ENCODE data around the gene TMEM62. TPM values are rescaled to one million over a fixed set of nuclear protein-coding genes. Genes with fewer than 3 reads are reported as not detected.

Gene TMEM62
- total and polyA plus RNA-seq, 2 of the 8 experiments (the other 6 are each of a cell fraction or from before 2014, with no cell fraction given), result 2.0 to 4.0 TPM

DNA sequence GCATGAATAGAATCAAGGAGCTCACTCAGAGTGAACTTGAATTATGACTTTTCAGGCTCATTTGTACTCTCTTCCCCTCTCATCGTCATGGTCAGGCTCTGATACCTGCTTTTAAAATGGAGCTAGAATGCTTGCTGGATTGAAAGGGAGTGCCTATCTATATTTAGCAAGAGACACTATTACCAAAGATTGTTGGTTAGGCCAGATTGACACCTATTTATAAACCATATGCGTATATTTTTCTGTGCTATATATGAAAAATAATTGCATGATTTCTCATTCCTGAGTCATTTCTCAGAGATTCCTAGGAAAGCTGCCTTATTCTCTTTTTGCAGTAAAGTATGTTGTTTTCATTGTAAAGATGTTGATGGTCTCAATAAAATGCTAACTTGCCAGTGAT is 61.4 kb downstream of the TMEM62 start (continued):
- TF ChIP-seq, protein P1, sequence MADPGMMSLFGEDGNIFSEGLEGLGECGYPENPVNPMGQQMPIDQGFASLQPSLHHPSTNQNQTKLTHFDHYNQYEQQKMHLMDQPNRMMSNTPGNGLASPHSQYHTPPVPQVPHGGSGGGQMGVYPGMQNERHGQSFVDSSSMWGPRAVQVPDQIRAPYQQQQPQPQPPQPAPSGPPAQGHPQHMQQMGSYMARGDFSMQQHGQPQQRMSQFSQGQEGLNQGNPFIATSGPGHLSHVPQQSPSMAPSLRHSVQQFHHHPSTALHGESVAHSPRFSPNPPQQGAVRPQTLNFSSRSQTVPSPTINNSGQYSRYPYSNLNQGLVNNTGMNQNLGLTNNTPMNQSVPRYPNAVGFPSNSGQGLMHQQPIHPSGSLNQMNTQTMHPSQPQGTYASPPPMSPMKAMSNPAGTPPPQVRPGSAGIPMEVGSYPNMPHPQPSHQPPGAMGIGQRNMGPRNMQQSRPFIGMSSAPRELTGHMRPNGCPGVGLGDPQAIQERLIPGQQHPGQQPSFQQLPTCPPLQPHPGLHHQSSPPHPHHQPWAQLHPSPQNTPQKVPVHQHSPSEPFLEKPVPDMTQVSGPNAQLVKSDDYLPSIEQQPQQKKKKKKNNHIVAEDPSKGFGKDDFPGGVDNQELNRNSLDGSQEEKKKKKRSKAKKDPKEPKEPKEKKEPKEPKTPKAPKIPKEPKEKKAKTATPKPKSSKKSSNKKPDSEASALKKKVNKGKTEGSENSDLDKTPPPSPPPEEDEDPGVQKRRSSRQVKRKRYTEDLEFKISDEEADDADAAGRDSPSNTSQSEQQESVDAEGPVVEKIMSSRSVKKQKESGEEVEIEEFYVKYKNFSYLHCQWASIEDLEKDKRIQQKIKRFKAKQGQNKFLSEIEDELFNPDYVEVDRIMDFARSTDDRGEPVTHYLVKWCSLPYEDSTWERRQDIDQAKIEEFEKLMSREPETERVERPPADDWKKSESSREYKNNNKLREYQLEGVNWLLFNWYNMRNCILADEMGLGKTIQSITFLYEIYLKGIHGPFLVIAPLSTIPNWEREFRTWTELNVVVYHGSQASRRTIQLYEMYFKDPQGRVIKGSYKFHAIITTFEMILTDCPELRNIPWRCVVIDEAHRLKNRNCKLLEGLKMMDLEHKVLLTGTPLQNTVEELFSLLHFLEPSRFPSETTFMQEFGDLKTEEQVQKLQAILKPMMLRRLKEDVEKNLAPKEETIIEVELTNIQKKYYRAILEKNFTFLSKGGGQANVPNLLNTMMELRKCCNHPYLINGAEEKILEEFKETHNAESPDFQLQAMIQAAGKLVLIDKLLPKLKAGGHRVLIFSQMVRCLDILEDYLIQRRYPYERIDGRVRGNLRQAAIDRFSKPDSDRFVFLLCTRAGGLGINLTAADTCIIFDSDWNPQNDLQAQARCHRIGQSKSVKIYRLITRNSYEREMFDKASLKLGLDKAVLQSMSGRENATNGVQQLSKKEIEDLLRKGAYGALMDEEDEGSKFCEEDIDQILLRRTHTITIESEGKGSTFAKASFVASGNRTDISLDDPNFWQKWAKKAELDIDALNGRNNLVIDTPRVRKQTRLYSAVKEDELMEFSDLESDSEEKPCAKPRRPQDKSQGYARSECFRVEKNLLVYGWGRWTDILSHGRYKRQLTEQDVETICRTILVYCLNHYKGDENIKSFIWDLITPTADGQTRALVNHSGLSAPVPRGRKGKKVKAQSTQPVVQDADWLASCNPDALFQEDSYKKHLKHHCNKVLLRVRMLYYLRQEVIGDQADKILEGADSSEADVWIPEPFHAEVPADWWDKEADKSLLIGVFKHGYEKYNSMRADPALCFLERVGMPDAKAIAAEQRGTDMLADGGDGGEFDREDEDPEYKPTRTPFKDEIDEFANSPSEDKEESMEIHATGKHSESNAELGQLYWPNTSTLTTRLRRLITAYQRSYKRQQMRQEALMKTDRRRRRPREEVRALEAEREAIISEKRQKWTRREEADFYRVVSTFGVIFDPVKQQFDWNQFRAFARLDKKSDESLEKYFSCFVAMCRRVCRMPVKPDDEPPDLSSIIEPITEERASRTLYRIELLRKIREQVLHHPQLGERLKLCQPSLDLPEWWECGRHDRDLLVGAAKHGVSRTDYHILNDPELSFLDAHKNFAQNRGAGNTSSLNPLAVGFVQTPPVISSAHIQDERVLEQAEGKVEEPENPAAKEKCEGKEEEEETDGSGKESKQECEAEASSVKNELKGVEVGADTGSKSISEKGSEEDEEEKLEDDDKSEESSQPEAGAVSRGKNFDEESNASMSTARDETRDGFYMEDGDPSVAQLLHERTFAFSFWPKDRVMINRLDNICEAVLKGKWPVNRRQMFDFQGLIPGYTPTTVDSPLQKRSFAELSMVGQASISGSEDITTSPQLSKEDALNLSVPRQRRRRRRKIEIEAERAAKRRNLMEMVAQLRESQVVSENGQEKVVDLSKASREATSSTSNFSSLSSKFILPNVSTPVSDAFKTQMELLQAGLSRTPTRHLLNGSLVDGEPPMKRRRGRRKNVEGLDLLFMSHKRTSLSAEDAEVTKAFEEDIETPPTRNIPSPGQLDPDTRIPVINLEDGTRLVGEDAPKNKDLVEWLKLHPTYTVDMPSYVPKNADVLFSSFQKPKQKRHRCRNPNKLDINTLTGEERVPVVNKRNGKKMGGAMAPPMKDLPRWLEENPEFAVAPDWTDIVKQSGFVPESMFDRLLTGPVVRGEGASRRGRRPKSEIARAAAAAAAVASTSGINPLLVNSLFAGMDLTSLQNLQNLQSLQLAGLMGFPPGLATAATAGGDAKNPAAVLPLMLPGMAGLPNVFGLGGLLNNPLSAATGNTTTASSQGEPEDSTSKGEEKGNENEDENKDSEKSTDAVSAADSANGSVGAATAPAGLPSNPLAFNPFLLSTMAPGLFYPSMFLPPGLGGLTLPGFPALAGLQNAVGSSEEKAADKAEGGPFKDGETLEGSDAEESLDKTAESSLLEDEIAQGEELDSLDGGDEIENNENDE (IDR thresholded peaks at IDR 0.05; ENCODE audit: insufficient replicate concordance, low read length), result no peak
- TF ChIP-seq RNF2 (IDR thresholded peaks at IDR 0.05; ENCODE audit: borderline replicate concordance, low read depth, low read length, missing control alignments, poor library complexity, severe bottlenecking) (no peak), POLR2AphosphoS5 (IDR thresholded peaks at IDR 0.05; ENCODE audit: low read depth, low read length) (no peak), POU5F1 (IDR thresholded peaks at IDR 0.05; ENCODE audit: low read depth, low read length) (no peak), NRF1 (IDR thresholded peaks at IDR 0.05; ENCODE audit: low read depth, low read length) (no peak), SIN3A (conservative IDR thresholded peaks at IDR 0.05 in 1 of 2, IDR thresholded peaks at IDR 0.05 in 1 of 2; ENCODE audit: low read depth in 1 of 2, low read length in 2 of 2) (no peak), CHD2 (IDR thresholded peaks at IDR 0.05; ENCODE audit: low read length) (no peak), SUZ12 (IDR thresholded peaks at IDR 0.05; ENCODE audit: low read length) (no peak), KDM4A (IDR thresholded peaks at IDR 0.05; ENCODE audit: low read depth, low read length, severe bottlenecking) (no peak), JUND (IDR thresholded peaks at IDR 0.05; ENCODE audit: low read length) (no peak), BACH1 (IDR thresholded peaks at IDR 0.05; ENCODE audit: low read length) (no peak), GABPA (IDR thresholded peaks at IDR 0.05; ENCODE audit: borderline replicate concordance, insufficient read depth, low read length) (no peak)
